Cortex of kidney (tissue), 1 donor: ENCODE measurements around the gene ACTG1.
"Not testable (repeated sequence)": the region's sequence is repeated elsewhere in the genome, so short reads cannot be mapped to it uniquely, and the experiment has no call there.

Experiments
- DNase-seq: peaks from one replicate; lab custom pipeline; 2025; lab: John Stamatoyannopoulos, UW

ACTG1 gene

GRCh38 chr17:81532490-81533287 is 20.1 kb upstream of the ACTG1 start:
- no peak for DNase-seq

GRCh38 chr17:81531998-81532404 is 19.4 kb upstream of the ACTG1 start:
- DNase-seq: not testable (repeated sequence)

- not testable (repeated sequence) for DNase-seq
These were observed 18.4 kb upstream of the ACTG1 start for GRCh38 chr17:81531013-81531412.

GRCh38 chr17:81529437-81529803 is 16.8 kb upstream of the ACTG1 start:
- DNase-seq: no peak

- DNase-seq: no peak
These were observed 16.2 kb upstream of the ACTG1 start for GRCh38 chr17:81528651-81529436.

GRCh38 chr17:81528384-81528650 is 15.7 kb upstream of the ACTG1 start:
- DNase-seq: no peak

- DNase-seq: no peak
These were observed 15.2 kb upstream of the ACTG1 start, which contains the start of gene FSCN2 for GRCh38 chr17:81527591-81528383. FSCN2 (plus strand) TSS chr17:81528377; CDS start chr17:81528532, 155 bp downstream.

GRCh38 chr17:81526662-81527571 is 14.3 kb upstream of the ACTG1 start:
- no peak for DNase-seq

- no peak for DNase-seq
These were observed 12.2 kb upstream of the ACTG1 start for GRCh38 chr17:81524865-81525159.

GRCh38 chr17:81524039-81524864 is 11.7 kb upstream of the ACTG1 start:
- no peak for DNase-seq

- DNase-seq: no peak
These were observed 10.9 kb upstream of the ACTG1 start for GRCh38 chr17:81523402-81524038.

GRCh38 chr17:81522491-81523401 is 10.1 kb upstream of the ACTG1 start:
- DNase-seq: no peak

GRCh38 chr17:81520021-81520901 is 7.7 kb upstream of the ACTG1 start:
- no peak for DNase-seq

GRCh38 chr17:81519284-81520020 is 6.9 kb upstream of the ACTG1 start:
- no peak for DNase-seq

GRCh38 chr17:81518785-81519283 is 6.2 kb upstream of the ACTG1 start:
- DNase-seq: no peak

- DNase-seq: no peak
These were observed 5.7 kb upstream of the ACTG1 start for GRCh38 chr17:81518113-81518784.
